HG02885 (cell line): ENCODE data around the gene VTI1A.
"Not testable (repeated sequence)": the region's sequence is repeated elsewhere in the genome, so short reads cannot be mapped to it uniquely, and the experiment has no call there.

Source experiments
- ATAC-seq: cut with Tn5 transposase; IDR thresholded peaks from one replicate; pipeline ENCODE4 v1.9.1; 2021; ENCODE audit warnings: mild to moderate bottlenecking; ENCODE audit not compliant: unreplicated experiment, poor library complexity

VTI1A gene

DNA sequence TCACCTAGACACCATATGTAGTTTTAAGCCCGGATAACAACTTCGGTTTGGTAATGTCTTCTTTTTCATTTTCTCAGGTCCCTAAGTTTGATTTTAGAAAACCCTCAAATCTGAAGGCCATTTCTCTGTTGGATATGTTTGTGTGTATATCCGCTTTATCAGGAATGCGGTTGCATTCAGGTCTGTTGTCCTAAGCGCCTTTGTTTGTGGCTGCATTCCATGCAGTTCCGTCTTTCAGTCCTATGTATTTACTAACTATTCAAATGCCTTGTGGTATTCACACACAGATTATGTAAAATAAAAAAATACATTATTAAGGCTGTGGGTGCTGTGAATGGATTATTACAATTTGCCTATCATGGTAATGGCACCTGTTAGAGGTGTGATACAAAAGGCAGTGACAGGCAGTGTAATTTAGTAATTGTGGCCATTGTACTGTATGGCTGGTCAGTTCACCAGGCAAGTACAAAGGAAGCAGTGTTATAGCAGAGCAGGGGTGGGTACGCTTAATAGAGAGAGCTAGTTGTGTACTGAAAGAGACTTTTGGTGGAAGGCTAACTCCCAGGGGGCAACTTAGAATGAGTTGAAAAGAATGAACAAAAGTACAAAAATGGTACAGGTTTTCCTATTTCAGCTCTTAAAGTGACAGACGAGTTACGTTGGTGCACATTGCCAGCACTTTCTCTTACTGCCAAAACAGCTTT, 136.4 kb downstream of the VTI1A start:
- no peak for ATAC-seq

DNA sequence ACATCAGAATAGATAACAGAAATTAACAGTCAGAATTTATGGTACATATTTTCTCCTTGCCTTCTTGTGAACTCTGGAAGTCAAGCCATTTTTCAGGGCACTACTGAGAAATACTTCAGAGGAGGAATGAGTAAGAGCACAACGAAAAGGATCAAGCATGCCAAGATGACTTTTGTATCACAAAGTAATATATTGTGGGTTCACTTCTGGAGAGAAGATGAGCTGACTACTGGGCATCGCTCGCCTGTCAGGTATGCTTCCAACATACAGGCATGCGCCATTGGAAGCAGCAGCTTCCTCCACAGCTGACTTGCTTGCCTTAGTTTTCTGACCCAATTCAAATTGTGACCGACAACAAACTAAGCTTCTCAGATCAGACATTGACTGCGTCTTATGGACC, 137.3 kb downstream of the VTI1A start:
- no peak for ATAC-seq

DNA sequence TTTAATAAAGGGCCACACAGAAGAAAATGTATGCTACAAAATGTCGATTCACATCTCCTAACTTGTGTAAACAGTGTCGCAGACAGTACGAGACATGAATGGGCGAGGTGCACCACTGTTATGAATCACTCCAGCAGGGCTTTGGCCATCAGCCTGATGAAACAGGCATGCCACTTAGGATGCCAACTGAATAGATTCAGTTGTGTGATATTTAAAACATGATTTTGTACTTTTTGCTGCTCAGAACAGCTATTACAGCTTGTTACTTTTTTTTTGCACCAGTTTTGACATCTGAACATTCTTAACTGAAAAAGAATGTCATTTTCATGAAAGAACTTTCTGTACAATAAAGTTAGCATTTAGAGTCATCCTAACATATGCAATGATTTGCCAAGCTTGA, 138.1 kb downstream of the VTI1A start:
- ATAC-seq: no peak

DNA sequence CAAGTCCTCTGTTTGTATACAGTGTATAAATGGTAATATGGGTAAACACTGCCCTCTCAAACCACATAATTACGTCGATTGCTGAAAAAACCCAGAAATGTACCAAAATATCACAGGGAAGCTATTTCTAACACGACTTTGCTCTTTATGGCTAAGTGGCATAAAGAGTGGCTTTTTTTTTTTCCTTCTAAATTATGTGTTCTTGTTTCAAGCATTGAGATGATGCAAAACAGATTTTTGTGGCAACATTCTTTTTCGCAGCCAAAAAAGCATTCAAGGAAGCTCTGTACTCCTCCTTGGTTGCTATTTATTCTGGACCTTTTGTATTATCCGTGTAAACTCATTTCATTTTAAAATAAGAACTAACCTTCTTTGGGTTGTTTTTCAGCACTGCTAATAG, 138.9 kb downstream of the VTI1A start:
- ATAC-seq: no peak

DNA sequence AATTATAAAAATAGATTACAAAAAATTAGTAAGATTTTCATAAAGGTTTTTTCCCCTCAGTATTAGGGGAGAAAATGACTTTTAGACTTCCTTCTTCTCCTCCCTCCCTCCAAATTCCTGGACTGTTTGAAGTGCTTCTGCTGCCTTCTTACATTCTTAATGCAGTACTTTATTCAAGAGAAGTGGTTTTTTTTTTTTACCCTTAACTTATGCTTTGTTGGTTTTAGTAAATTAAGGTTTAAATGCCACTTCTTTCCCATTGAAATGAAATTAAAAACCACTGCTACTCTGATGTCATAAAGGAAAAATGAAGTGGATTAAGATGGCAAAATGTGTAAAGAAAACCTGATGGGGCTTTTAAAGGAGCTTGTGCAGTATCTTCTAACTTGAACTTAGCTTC, 140.7 kb downstream of the VTI1A start:
- no peak for ATAC-seq

DNA sequence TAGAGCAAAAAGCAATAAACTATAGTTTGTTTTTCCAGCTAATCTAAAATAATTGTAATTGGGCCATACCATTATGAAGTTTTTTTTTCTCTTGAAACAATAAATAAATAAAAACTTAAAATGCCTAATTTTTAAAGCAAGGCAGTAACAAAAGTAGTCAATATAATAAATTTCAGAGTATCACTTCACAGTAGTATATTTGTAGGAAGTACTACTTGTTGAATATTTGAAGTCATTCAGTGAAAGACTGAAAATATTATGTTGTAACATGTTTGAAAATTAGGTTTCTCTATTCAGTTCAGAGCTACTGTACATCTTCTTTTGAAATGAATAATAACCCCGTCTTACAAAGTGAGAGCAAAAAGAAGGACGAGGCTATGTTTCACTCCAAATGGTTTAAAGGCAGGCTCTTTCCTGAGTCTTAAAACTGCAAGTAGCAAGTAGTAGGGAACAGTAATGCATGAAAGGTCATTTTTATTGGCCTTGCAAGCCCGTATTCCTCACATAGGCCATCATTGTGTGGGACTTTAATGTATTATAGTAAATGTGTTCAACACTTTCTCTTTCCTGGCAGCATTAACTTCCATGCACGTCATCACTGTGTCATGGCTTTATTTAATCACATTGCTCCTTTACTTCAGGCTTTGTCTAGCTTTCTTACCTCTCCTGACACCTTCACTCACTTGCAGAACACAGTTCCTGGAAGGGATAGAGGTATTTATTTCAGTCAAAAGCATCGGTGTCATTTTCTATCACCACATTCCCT, 141.4 kb downstream of the VTI1A start:
- ATAC-seq: no peak

DNA sequence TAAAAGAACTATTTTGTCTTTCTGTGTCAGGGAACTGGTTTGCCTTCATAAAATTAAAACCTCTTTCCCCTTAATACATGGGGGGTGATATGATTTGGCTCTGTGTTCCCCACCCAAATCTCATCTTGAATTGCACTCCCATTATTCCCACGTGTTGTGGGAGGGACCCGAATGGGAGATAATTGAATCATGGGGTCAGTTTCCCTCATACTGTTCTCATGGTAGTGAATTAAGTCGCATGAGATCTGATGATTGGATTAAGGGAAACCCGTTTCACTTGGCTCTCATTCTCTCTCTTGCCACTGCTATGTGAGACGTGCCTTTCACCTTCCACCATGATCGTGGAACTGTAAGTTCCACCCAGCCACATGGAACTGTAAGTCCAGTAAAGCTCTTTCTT, 142.1 kb downstream of the VTI1A start:
- no peak for ATAC-seq

DNA sequence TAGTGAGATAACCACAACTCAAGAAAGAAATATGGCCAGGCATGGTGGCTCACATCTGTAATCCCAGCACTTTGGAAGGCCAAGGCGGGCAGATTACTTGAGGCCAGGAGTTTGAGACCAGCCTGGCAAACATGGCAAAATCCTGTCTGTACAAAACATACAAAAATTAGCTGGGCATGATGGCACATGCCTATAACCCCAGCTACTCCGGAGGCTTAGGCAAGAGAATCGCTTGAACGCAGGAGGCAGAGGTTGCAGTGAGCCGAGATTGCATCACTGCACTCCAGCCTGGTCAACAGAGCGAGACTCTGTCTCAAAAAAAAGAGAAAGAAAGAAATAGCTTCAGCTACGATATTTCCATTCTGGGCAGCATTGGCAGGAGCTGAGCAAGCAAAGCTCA, 143.8 kb downstream of the VTI1A start:
- ATAC-seq: not testable (repeated sequence)

DNA sequence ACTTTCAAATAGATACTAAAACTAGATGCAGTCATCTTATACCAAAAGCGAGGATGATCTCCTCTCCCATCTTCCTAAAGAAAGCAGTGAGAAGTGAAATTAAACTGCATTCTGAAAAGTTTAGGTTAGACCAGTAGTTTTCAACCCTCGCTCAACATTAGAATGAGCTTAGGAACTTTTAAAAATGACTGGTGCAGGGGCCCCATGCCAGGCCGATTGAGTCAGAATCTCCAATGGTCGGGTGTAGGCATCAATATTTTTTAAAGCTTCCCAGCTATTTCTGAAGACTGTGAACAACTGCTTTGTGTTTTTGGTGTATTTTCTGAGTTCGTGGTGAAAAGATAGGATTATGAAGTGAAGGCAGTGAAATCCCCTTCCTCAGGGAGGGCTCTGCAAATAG, 146.0 kb downstream of the VTI1A start:
- no peak for ATAC-seq

DNA sequence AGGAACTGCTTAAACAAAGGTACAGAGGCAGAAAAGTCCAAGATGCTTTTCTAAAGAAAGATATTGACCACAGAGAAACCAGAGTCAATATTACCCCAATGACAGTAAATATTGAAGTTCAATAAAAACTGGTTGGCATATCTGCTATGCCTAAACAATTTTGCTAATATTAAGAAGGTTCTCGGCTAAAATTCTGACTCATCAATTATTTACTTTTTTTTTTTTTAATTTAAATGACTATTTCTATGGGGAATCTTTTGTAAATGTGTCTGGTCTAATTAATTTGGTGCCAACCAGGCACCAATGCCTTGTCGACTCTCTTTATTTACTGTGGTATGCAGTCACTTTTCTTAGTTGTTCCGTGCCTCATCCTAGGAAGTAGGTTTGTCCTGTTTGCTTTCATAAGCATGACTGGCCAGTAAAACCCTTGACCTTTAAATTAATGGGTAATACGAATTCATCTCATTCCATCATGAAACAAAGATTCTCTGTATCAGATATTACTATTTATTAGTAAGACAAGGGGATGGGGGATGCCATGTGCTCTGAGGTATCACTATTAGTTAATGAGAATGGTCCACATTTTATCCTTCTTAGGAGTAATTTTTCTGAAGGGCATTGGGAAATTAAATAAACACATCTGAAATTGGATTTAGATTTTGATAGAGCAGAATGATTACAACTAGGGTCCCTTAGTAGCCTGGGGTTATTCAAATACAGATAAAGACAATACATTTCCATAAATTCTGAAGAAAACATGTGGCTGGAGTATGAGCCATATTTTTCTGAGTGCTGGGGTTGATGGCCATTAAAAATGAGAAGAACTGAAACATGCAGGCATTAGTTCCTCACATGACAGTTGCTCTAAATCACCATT, 154.4 kb downstream of the VTI1A start:
- ATAC-seq: no peak

DNA sequence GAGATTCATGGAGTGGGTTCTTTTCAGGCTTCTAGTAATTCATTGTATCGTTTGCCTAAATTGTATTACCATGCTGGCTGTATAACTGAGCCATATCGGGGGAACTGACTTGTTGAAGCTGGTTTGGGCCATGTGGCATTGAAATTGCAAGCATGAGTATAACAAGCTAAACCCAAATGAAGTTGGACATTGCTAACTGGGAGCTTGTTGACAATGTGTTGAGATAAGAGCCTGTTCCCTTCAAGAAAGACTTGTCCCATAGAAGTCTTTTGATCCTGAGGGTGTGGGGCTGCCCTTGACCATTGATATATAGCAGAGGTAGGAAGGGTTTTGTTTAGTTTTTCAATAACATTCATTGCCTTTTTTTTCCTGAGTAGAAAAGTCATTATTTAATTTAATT, 156.0 kb downstream of the VTI1A start:
- no peak for ATAC-seq

DNA sequence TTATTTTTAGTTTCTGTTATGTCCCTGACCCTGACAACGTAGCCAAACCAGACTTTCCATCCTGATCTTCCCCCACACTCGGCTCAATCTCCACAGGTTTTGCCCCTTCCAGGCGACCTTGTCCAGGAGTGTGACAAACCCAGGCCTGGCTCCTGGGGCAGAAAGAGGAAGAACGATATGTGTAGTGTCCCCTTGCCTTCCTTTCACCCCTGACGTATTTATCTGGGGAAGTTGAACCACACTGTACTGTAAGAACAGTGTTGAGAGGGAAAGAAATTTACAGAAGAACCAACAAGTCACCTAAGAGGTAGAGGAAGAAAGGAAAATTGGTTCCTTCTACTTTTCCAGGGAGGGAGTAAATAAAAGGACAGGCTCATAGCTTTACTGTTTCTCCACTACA, 158.0 kb downstream of the VTI1A start:
- no peak for ATAC-seq

DNA sequence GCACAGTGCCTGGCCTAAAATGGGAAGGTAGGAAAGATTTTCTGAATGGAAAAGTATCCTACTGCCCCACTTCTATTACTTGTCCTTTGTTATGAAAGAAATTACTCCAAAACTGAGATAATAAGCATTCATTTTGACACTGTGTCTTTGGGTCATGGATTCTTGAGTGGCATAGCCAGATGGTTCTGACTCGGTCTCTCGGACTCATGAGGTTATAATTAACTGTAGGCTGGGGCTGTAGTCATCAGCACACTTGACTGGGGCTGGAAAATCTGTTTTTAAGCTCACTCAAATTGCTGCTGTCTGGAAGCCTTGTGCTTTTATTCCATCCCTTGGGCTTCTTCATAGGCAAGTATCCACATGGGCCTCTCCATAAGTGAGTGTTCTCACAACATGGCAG, 160.5 kb downstream of the VTI1A start:
- ATAC-seq: no peak

DNA sequence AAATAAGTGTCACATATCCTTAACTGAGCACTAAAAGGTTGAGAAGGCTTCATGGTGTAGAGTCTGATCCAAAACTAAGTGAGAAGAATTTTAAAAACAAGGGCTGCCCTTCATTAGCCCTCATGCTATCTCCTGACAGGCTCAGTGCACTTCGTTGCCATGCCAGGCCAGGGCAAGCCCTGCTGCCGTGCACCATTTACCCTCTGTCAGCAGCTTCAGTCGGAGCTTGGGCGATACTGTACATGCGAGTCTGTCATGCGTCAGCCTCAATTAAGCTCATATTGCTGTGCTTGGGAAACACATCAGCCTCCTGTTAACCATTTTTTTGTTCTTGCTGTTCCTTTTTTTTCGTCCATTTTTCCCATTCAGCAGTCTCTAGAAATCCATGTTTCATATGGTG, 166.6 kb downstream of the VTI1A start:
- ATAC-seq: no peak

DNA sequence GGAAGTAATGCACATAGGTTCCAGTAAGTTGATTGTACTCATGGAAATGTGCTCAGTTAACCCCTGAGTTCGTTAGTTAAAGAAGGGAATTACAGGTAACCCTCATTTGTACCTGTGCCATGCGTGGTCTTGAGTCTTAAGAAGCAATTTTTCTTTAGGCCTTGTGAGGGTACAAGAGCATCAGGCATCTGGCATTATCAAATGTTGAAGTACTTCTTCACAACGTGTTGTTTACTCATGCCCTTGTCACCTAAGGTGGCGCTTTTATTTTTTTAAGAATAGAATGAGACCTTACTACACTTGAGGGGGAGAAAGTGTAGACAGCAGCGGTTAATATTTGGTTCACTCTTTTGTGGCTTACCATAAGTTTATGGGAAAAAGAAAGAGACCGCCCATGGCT, 167.1 kb downstream of the VTI1A start:
- ATAC-seq: no peak

DNA sequence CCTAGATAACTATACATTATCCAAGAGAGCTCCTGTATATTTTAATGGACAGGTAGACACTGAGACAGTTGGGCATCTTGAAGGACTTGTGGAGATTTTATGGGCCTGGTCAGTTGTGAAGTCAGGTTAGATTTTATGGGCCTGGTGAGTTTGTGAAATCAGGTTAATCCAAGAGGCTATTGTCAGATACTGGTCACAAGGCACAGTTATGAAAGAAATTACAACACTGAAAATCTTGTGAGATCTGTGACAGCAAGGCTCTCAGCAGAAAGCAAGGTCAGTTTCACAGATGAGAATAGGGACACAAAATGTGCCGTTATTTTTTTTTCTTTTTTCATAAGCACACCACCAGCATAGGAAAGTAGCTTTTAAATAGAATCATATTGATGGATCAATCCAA, 167.6 kb downstream of the VTI1A start:
- ATAC-seq: no peak

DNA sequence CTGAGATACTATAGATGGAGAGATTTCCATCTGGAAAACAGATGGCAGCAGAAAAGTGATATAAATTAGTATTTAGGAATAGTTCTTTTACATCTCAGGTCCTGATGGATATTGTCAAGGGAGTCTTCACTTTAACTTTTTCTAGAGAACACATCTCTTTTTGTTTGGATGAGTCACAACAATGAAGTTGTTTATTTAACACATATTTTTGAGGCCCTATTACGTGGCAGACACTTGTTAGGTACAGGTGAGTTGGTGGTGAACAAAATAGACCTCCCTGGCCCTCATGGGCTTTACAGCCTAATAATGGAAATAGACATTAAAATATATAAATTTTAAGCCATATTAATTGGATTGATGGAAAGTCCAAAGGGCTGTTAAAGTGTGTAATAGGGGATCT, 168.3 kb downstream of the VTI1A start:
- ATAC-seq: no peak

DNA sequence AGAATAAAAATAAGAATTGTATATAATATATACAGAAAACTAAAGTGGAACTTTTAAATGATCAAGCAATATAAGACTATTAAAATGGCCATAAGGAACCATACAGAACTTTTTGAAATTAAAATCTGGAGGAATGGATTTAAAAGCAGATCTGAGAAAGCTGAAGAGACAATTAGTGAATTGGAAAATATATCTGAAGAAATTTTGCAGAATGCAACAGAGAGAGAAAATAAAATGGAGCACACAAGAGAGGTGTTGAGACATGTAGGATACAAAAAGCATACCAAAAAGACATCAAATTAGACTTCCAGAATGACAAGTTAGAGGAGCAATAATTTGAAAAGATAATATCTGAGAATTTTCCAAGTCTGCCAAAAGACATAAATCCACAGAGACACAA, 169.6 kb downstream of the VTI1A start:
- ATAC-seq: no peak

DNA sequence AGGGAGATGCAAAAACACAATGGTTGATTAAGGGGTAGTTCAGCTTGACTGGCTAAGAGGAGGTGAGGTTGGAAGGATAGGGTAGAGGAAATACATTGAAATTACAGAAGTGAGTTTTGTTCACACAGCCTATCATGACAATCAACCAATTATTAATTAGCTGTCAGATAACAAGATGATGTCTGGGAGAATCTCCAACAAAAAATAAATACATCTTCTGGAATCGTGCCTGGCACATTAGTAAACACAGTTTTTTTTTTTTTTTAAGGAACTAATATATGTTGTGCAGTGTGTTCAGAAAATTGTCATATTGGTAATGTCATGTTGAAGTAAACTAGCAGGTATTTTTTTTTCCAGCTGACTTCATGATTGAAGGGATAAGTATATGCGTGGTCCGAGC, 171.8 kb downstream of the VTI1A start:
- ATAC-seq: no peak

DNA sequence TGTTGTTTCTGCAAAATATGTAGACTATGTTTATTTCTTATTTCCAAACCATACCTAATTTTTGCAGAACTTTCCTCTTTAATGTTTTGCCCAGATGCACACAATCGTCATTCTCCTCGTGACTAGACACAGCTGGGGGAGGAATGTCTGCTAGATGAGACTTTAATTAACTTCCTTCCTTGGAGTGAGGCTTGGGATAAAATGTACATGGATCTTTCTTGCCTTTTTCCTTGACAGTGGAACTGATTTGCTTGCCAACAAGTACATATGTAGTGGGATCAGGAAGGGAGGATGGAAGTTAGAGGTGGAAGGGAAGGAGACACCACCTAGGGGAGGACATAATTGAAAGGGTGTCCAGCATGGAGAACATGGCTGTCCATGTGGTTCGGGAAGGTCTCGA, 172.5 kb downstream of the VTI1A start:
- no peak for ATAC-seq

DNA sequence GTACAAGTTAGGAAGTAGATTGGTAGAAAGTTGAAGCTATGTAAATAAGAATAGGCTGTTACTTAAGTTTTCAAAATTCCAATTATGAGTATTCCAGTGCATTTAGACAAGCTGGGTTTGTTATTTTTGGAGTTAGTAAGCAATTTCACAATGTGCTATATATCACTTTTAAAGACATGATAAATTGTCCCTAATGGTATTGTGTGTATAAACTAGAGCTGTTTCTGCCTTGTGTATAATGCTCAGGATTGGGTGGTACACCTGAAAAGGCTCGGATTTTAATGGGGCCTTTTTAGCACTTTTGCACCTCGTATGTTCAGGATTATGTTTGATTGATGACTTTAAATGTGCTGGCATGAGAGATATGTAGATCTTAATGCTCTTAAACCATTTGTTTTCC, 175.8 kb downstream of the VTI1A start:
- no peak for ATAC-seq
